Fibroblast of skin of back (primary cell): ENCODE measurements around the gene ZNF224. TPM values are rescaled to one million over a fixed set of nuclear protein-coding genes. Genes with fewer than 3 reads are reported as not detected.
"Not testable (repeated sequence)": the region's sequence is repeated elsewhere in the genome, so short reads cannot be mapped to it uniquely, and the experiment has no call there.

Experiments used
- DNase-seq: peaks from one replicate; pipeline ENCODE4 v3.0.0-alpha.2; 2013
- polyA plus RNA-seq, 2 experiments: library from polyadenylated mRNA; unstranded; fragments of 120-200 nt; gene quantifications; one replicate each; pipeline ENCODE4 v1.2.1, GENCODE V29; 2013; ENCODE audit not compliant: insufficient read length in 2 of 2

ZNF224 gene
- 7.8 TPM for polyA plus RNA-seq (2013, experiment 1 of 2; ENCODE audit: insufficient read length)
- polyA plus RNA-seq (2013, experiment 2 of 2; ENCODE audit: insufficient read length): 8.7 TPM

DNA sequence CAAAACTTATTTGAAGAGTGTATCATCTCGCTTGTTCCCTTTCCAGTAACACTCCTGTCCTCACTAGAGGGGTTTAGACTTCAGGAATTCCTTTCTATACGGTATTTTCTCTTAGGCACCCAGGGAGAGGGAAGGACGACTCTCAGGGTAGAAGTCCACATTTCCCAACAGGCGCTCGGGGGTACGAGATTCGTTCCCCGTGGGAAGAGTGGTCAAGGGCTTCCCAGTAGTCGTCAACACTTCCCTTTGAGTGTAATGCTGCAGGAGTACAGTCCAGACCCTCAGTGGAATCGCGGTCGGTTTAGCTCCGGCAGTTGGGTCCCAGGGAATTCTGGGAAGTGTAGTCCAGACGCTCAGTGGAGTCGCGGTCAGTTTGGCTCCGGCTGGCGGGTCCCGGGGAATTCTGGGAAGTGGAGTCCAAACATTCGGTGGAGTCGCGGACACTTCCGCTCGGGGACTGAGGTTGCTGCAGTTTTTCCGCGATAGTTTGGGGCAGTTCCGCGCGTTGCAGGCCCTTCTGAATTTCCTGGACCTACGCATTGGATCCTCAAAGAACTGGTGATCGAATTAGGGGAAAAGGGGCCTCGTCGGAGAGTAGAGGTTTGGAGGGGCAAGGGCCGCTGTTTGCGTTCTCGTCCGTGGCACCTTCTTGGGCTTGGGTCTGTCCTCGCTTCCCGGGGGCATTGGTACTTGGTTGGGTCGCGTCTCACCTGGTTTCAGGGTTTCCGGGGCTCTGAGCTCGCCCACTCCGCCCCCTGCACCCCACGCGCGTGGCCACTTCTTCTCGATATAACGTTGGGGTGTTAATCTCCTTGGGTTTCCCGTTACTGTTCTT lies at the start of gene ZNF224:
TSS of gene ZNF224 (plus strand) at position 431 of the 835 bp plus-strand sequence. CDS start 3,513 bp downstream, outside the sequence.
- DNase-seq: peak; percentile 95

DNA sequence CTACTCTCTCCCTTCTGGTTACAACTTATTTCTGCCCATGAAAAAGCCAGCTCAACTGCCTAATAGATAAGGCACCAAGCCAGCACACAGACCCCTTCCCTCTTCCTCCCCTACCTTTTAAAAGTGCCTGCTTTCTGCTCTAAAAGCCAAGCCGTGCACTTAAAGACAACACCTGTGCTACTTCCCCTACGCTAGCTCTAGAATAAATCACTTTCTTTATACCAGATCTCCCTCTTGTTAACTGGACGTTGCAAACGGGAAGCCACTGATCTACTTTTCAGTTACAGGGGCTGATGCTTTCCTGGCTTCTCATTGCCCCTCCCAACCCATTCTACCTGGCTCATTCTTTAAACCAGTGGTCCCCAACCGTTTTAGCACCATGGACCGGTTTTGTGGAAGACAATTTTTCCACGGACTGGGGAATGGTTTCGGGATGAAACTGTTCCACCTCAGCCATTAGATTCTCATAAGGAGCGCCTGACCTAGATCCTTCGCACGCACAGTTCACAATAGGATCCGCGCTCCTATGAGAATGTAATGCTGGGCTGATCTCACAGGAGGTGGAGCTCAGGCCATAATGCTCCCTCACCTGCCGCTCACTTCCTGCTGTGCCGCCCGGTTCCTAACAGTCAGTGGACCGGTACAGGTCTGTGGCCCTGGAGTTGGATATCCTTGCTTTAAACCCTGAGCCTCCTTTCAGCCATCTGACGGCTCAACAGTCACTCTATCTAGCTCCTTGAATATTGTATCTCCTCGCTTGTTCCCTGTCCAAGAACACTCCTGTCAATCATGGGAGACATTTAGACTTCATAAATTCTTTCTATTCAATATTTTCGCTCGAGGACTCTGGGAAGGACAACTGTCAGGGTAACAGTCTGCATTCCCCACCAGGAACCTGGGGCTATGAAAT lies 43.2 kb upstream of the ZNF224 start:
- DNase-seq: no peak

DNA sequence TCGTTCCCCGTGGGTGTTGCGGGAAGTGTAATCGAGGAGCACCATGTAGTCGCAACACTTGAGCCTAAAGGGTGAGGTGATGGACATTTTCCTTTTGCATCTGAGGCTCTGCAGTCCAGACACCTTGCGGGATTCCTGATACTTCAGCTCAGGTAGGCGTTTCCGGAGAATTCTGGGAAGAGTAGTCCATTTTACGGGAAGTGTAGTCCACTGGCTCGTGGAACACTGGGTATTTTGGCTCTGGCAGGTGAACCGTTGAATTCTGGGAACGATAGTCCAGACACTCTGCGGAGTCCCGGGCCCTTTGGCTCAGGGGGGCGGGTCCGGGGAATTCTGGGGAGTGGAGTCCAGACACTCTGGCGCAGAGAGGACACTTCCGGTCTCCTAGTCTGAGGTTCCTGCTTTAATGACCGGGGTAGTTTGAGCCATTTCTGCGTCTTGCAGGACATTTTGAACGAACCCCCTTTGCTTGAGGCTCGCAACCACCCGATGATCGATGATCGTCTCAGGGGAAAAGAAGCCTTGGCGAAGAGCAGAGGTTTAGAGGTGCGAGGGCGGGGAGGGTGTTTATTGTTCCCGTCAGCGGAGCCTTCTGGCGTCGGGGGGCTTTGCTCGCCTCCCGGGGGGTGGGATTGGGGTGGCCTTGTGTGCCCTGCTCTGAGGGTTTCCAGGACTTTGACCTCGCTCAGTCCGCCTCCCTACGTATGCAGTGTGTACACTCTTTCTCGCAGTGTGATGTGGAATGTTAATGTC lies 42.3 kb upstream of the ZNF224 start, which contains the start of gene ZNF223:
TSS of gene ZNF223 (plus strand) at position 387 of the 753 bp plus-strand sequence. CDS start 3,141 bp downstream, outside the sequence.
- peak; percentile 96 for DNase-seq

DNA sequence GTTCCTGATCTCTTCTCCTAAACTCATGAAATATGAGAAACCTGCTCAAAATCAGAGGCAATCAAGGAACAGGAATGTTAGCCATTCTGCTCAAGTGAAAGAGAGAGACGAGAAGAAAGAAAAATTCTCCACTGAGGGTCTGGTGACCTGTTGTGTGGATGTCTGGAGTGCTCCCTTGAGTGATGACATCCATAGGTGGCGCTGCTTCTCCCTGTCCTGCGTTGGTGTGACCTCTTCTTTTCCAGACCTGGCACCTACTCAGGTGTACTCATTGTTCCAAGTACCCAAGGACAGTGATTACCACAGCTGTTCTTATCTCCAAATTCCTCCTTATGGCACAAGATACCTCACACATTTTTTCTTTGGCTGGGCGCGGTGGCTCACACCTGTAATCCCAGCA lies 38.3 kb upstream of the ZNF224 start:
- no peak for DNase-seq

DNA sequence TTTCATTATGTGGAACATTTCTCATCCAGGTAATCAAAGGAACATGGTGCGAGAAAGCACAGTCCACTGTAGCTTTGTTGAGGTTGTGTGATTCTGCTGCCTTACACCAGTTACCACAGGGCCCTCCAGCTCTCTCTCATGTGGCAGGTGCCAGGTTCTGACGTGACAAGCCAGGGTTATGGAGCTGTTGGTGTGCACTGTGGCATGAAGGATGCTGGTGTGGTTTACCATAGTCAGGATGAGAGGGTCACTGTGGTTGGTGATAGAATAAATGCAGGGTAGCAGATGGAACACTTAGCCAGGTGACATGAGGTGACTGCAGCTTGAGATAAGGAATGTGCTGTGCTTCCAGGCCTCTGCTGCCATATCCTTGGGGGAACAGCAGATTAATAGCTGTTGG lies 34.9 kb upstream of the ZNF224 start:
- no peak for DNase-seq

DNA sequence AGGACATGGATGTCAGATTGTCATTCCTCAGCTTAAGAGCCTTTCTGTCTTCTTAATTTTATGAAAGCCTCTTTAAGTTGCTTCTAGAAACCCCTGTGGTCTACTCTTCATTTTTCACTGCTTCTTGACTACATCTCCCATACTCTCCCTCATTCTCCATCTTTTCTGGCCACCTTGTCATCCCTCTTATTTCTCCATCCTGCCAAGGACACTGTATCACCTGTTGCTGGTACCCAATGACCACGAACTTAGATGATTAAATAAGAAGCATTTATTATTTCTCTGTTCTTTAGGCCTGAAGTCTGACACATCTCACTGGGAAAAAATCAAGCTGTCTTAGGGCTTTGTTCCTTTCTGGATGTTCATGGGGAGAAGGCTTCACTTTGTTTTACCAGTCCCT lies 33.1 kb upstream of the ZNF224 start:
- DNase-seq: no peak

DNA sequence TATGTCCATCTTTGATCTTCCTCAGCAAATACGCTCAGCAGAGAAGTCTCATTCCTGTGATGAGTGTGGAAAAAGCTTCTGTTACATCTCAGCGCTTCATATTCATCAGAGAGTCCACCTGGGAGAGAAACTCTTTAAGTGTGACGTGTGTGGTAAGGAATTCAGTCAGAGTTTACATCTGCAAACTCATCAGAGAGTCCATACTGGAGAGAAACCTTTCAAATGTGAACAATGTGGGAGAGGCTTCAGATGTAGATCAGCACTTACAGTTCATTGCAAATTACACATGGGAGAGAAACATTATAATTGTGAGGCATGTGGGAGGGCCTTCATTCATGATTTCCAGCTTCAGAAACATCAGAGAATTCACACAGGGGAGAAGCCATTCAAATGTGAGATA lies 27.9 kb upstream of the ZNF224 start:
- DNase-seq: no peak

DNA sequence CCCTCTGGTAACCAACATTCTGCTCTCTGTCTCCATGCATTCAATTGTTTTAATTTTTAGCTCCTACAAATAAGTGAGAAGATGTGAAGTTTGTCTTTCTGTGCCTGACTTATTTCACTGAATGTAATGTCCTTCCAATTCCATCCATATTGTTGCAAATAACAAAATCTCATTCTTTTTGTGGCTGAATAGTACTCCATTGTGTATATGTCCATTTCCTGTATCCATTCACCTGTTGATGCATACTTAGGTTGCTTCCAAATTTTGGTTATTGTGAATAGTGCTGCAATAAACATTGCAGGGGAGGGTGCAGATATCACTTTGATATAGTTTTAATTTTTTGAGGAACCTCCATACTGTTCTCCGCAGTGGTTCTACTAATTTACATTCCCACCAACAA lies 24.7 kb upstream of the ZNF224 start:
- no peak for DNase-seq

DNA sequence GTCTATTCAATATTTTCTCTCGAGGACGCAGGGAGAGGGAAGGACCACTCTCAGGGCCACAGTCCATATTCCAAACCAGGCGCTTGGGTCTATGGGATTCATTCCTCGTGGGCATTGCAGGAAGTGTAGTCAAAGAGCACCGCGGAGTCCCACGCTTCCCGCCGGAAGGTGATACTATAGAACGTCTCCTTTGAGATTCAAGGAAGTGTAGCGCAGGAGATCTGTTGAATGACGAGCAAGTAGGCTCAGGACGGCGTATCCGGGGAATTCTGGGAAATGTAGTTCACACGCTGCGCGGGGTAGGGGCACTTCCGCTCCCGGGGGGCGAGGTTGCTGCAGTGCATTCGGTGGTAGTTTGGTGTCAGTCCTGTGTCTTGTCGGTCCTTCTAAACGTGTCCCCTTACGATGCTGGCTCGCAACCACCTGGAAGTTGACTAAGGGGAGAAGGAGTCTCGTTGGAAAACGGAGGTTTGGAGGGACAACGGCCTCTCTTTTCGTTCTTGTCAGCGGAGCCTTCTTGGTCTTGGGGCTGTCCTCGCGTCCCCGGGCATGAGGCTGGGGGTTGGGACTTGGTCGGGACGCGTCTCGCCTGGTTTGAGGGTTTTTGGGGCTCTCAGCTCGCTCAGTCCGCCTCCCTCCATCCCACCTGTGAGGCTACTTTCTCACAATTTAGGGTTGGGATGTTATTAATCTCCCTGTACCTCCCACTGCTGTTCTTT lies 22.2 kb upstream of the ZNF224 start, which contains the start of gene ZNF284:
TSS of gene ZNF284 (plus strand) at position 336 of the 719 bp plus-strand sequence. CDS start 4,231 bp downstream, outside the sequence.
- DNase-seq: peak; percentile 95

DNA sequence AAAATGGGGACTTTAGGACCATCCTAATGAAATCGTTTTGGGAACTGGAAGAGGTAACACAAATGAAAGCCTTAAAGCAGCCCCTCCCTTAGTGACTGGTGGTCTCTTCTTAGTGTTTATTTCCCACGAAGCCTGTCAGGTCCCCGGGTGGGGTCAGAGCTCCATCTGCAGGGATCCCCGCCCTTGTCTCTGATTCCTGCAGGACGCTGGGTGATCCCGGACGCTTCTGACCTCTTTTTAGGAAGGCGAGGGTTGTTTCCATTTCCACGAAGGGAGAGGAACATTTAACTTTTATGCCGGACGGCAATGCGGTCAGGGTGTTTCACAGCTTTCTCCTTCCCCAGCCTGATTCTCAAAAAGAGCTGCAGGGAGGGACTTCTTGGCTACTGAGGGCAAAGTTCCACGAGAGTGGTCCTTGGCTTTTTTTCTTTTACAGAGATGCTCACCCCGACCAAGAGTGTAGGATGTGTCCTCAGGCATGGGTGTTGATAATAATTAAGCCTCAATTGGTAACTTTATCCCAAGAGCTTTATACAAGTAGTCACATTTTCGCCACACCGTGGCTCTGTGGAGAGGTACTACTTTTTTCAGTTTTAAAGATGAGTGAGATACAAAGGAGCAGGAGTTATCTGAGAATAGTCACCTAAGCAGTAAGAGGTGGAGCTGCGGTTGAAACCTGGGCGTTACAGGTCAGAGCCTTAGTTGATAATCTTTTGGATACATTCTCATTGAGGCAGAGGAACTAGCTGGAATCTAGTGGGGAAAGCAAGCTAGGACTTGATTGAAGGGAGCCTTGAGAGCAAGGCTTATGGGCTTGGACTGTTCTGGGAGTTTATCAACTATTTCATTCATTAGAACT lies 21.4 kb upstream of the ZNF224 start:
- DNase-seq: peak; percentile 4

DNA sequence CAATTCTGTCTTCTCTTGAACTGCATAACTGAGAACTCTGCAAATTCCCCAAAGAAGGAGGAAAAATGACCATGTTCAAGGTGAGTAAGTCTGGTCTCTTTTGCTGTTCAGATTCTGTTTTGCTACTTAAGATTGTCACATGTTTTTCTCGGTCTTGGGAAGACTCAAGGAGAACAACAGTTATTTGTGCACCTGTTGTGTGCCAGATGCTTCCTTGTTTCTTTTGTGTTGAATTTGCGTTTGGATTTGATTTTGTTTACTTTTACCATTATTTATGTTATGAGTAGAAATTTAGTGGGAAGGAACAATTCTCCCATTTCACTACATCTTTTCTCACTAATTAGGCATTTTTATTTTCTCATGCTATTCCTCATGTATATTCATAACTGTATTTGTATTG lies 17.8 kb upstream of the ZNF224 start:
- DNase-seq: no peak

DNA sequence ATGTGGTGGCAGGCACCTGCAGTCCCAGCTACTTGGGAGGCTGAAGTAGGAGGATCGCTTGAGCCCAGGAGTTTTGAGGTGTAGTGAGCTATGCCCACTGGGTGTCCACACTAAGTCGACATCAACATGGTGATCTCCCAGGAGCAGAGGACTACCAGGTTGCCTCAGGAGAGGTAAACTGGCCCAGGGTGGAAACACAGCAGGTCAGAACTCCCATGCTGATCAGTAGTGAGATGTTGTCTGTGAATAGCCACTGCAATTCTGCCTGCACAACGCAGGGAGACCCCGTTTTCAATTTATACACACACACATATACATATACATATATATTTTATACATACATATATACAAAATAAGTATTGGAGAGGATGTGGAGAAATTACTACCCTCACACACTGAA lies 2.1 kb upstream of the ZNF224 start:
- DNase-seq: no peak

DNA sequence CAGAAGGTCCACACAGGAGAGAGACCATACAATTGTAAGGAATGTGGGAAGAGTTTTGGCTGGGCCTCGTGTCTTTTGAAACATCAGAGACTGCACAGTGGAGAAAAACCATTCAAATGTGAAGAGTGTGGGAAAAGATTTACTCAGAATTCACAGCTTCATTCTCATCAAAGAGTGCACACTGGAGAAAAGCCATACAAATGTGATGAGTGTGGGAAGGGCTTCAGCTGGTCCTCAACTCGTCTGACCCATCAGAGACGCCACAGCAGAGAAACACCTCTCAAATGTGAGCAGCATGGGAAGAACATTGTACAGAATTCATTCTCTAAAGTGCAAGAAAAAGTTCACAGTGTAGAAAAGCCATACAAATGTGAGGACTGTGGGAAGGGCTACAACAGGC lies 13.6 kb downstream of the ZNF224 start:
- DNase-seq: no peak

DNA sequence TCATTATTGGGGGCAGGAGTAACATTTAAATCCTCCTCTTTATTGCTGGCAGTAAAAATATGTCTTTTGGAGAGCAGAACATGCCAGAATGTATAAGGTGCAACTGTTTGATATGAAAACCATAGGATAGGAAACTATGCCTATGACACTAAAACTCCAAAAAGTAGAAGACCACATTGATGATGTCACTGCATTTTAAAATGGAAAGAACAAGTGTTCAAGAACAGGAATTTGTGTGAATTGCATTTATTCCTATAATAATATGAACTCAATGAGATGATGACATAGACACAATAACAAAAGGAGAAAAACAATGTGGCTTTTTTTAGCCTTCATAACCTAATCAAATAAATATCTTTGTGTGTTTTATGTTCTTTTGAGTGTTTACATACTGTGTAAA lies 15.3 kb downstream of the ZNF224 start:
- no peak for DNase-seq

DNA sequence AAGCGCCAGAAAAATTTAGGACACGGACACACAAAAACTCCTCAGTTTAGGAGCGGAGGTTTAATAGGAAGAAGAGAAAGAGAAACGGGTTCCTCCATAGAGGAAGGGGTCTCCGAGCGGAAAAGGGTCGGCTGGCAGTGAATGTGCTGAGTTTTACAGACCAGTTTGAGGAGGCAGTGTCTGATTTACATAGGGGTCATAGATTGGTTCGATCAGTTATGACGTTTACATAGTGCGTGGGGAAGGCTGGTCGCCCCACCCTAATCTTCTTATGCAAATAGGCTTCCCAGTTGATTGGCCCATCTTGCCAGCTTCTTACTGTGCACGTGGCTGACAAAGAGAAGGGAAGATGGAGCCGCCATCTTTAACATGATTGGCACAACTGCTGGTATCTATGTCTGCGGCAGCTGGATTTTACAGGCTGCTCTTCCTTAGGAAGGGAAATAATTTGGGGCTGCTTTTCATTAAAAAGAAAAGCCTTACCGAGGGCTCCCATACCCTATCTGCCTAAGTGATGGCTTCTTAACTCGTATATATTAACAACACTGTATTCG lies 17.8 kb downstream of the ZNF224 start:
- peak; percentile 82 for DNase-seq

DNA sequence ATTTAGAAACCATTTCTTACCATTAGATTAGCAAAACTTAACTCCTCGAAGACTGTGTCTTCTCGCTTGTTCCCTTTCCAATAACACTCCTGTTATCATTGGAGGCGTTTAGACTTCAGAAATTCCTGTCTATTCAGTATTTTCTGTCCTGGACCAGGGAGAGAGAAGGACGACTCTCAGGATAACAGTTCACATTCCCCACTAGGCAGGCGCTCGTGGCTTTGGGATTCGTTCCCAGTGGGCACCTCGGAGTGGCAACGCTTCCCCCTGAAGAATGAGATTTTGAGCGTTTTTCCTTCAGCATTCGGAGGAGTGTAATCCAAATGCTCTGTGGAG lies 18.6 kb downstream of the ZNF224 start:
- no peak for DNase-seq

DNA sequence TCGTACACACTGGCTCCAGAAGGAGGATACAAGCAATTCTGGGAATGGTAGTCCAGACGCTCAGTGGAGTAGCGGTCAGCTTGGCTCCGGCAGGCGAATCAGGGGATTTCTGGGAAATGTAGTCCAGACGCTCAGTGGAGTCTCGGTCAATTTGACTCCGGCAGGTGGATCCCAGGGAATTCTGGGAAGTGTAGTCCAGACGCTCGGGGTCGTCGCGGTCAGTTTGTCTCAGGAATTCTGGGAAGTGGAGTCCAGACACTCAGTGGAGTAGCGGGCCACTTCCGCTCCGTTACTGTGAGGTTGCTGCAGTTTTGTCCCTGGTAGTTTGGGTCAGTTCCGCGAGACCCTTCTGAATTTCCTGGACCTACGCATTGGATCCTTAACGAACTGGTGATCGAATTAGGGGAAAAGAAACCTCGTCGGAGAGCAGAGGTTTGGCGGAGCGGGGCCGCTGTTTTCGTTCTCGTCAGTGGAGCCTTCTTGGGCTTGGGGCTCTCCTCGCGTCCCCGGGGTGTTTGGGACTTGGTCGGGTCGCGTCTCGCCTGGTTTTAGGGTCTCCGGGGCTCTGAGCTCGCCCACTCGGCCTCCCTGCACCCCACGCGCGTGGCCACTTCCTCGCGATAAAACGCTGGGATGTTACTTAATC lies 19.1 kb downstream of the ZNF224 start, which contains the start of gene ZNF225:
TSS of gene ZNF225 (plus strand) at position 262 of the 646 bp plus-strand sequence. CDS start 2,429 bp downstream, outside the sequence.
- peak; percentile 99 for DNase-seq

DNA sequence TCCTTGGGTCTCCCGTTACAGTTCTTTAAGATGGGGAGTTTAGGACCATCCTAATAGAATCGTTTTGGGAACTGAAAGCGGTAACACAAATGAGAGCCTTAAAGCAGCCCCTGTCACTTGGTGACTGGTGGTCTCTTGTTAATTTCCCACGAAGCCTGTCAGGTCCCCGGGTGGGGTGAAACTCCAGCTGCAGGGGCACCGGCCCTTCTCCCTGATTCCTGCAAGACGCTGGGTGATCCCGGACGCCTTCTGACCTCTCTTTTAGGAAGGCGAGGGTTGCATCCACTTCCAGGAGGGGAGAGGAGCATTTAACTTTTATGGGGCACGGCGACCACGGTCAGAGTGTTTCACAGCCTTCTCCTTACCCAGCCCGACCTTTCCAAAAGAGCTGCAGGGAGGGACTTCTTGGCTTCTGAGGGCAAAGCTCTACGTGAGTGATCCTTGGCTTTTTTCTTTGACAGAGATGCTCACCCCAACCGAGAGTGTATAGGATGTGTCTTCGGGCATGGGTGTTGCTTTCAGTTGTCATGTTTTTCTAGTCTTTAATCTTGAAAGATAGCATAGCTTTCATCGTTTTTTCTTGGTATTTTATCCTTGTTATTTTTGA lies 19.7 kb downstream of the ZNF224 start:
- DNase-seq: peak; percentile 1

DNA sequence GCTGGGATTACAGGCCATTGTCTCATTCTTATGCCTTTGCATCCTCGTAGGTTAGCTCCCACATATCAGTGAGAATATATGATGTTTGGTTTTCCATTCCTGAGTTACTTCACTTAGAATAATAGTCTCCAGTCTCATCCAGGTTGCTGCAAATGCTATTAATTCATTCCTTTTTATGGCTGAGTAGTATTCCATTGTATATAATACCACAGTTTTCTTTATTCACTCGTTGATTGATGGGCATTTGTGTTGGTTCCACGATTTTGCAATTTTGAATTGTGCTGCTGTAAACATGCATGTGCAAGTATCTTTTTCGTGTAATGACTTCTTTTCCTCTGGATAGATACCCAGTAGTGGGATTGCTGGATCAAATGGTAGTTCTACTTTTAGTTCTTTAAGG lies 27.0 kb downstream of the ZNF224 start:
- DNase-seq: not testable (repeated sequence)
